Keratinocyte (primary cell): ENCODE results near the gene PEMT. TPM values are rescaled to one million over a fixed set of nuclear protein-coding genes. Genes with fewer than 3 reads are reported as not detected.

ENCODE experiments used
- DNase-seq: peaks from one replicate; pipeline ENCODE4 v3.0.0-alpha.2; 2011; ENCODE audit warnings: low read depth, missing footprints, low spot score
- FAIRE-seq: peaks from 2 replicates; lab custom pipeline; 2011; peaks lifted over from hg19 to GRCh38; lab: Jason Lieb, UNC
- H2AFZ ChIP-seq: 2 replicates; pipeline ENCODE4 v1.6.0; 2012; ENCODE audit warnings: low read length, control low read depth, inconsistent platforms; ENCODE audit not compliant: control insufficient read depth
- H3K27ac ChIP-seq: 2 replicates; pipeline ENCODE4 v1.5.1; 2011; ENCODE audit warnings: low read length; ENCODE audit not compliant: control insufficient read depth, insufficient read depth
- H3K27me3 ChIP-seq: 3 replicates; pipeline ENCODE4 v1.6.0; 2011; ENCODE audit warnings: low read length; ENCODE audit not compliant: control insufficient read depth, insufficient read depth; ENCODE audit errors: extremely low read depth
- H3K36me3 ChIP-seq, 2 experiments: 2 replicates in 1 of 2; 3 replicates in 1 of 2; pipeline ENCODE4 v1.5.1; 2011; ENCODE audit warnings: low read length in 2 of 2, mild to moderate bottlenecking in 1 of 2; ENCODE audit not compliant: control insufficient read depth in 2 of 2, insufficient read depth in 2 of 2; ENCODE audit errors: extremely low read depth in 1 of 2
- H3K4me1 ChIP-seq: 3 replicates; pipeline ENCODE4 v1.5.1; 2011; ENCODE audit warnings: low read length; ENCODE audit not compliant: control insufficient read depth, insufficient read depth; ENCODE audit errors: extremely low read depth
- H3K4me2 ChIP-seq: 3 replicates; pipeline ENCODE4 v1.6.0; 2011; ENCODE audit warnings: low read depth, low read length; ENCODE audit not compliant: control insufficient read depth, insufficient read depth; ENCODE audit errors: extremely low read depth
- H3K4me3 ChIP-seq, 3 experiments: fragments of 200-600 bp in 1 of 3; sonication (generic) in 1 of 3; 2 replicates in 2 of 3; 3 replicates in 1 of 3; pipeline ENCODE4 v1.5.1; 2011 to 2016; ENCODE audit warnings: low read length in 3 of 3, mild to moderate bottlenecking in 3 of 3, control low read depth in 2 of 3, inconsistent platforms in 1 of 3, low read depth in 1 of 3, mixed read lengths in 1 of 3, mixed run types in 1 of 3, moderate library complexity in 1 of 3; ENCODE audit not compliant: control insufficient read depth in 2 of 3, insufficient read depth in 2 of 3; ENCODE audit errors: extremely low read depth in 1 of 3
- H3K79me2 ChIP-seq: 2 replicates; pipeline ENCODE4 v1.6.0; 2012; ENCODE audit warnings: low read length; ENCODE audit not compliant: control insufficient read depth, insufficient read depth
- H3K9ac ChIP-seq: 3 replicates; pipeline ENCODE4 v1.6.0; 2011; ENCODE audit warnings: low read length; ENCODE audit not compliant: control insufficient read depth, insufficient read depth; ENCODE audit errors: extremely low read depth
- H3K9me1 ChIP-seq: 3 replicates; pipeline ENCODE4 v1.6.0; 2011; ENCODE audit warnings: low read length; ENCODE audit not compliant: control insufficient read depth, insufficient read depth; ENCODE audit errors: extremely low read depth
- H3K9me3 ChIP-seq: 2 replicates; pipeline ENCODE4 v1.5.1; 2012; ENCODE audit warnings: low read depth, low read length; ENCODE audit not compliant: control insufficient read depth
- H4K20me1 ChIP-seq: 3 replicates; pipeline ENCODE4 v1.6.0; 2011; ENCODE audit warnings: low read length; ENCODE audit not compliant: control insufficient read depth, insufficient read depth; ENCODE audit errors: extremely low read depth
- EZH2 ChIP-seq: IDR thresholded peaks from one replicate; pipeline ENCODE4 v1.6.1; 2012; ENCODE audit warnings: inconsistent platforms, mild to moderate bottlenecking, low read length, moderate library complexity
- dilution Hi-C: fragments of 300-500 bp; cut with MboI; formaldehyde crosslinking; loops from one replicate; pipeline ENCODE4 v1.7.0; 2020; ENCODE audit warnings: low sequenced_read_pairs; ENCODE audit not compliant: extremely low pct_ligation_motif_present
- polyA plus RNA-seq, 5 experiments: library from polyadenylated mRNA; depleted of rRNA in 3 of 5; stranded (reverse) in 3 of 5; stranded (forward) in 1 of 5; unstranded in 1 of 5; fragments of >200 nt; gene quantifications; 1 replicate in 1 of 5; 2 replicates in 3 of 5; 3 replicates in 1 of 5; pipeline versions ENCODE4 v1.2.1 to v1.2.3, GENCODE V29; 2011 to 2012; ENCODE audit warnings: missing spikeins in 2 of 5, low read depth in 1 of 5, low replicate concordance in 1 of 5
- TF ChIP-seq, protein P1 (sequence below), 3 experiments: IDR thresholded peaks in 1 of 3; conservative IDR thresholded peaks in 1 of 3; optimal IDR thresholded peaks in 1 of 3; 2 replicates in 2 of 3; 3 replicates in 1 of 3; pipeline versions ENCODE3 to v1.5.1; 2011; ENCODE audit warnings: low read length in 3 of 3, mild to moderate bottlenecking in 3 of 3, moderate library complexity in 2 of 3, control low read depth in 1 of 3, inconsistent platforms in 1 of 3; ENCODE audit not compliant: insufficient read depth in 2 of 3; ENCODE audit errors: extremely low read depth in 1 of 3

The PEMT gene
- polyA plus RNA-seq, 1 donor (not counting 4 experiments of a cell fraction or from before 2014, with no cell fraction given), result 17.7 TPM

DNA sequence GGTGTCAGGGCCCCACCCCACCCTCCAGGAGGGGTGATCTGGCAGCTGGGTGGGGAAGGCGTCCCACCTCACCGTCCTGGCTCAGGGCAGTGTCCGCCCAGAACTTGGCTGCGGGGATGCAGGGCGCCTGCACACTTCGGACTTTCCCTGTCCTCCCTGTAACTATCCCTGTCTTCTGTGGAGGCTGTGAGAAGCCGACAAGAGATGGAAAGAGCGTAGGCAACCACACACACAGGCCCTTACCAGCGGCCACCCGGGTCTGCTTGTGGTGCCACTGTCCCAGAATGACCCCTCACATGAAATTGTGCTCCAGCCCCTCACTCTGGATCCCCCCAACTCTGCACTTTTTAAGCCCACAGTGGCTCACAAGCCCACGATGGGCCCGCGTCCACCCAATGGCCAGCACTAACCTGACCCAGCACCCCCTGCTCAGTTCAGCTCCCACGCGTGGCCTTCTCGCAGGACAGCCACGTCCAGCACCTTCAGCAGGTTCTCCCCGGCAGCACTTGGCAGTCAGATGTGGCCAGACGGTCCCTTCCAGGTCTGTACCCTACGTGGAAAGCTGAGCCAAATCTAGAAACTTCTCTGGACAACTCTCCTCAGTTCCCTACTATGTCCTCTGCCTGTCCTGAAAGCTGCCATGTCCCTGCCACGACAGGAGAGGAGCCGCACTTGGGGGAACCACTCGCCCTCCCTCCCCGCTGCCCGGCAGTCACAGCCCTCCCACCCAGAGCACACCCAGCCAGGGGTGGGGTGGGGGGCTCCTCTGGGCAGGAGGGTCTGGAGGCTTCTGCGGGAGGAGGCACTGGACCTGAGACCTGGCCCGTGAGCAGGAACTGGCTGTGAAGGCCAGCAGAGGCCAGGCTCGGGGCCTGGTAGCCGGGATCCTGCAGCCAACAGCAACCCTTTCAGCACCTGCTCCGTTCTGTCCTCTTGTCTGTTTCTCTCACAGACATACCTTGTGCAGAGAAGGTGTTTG is 38.0 kb downstream of the PEMT start:
- H3K27ac ChIP-seq, result no peak overlapping the region
- H3K4me2 ChIP-seq, result no peak overlapping the region
- H3K36me3 ChIP-seq, result no peaks in the 10 kb centered on the region
- no peaks in the 10 kb centered on the region for H3K9me1 ChIP-seq
- H2AFZ ChIP-seq, result no peak overlapping the region
- TF ChIP-seq EZH2, result no peak
- TF ChIP-seq, protein P1, sequence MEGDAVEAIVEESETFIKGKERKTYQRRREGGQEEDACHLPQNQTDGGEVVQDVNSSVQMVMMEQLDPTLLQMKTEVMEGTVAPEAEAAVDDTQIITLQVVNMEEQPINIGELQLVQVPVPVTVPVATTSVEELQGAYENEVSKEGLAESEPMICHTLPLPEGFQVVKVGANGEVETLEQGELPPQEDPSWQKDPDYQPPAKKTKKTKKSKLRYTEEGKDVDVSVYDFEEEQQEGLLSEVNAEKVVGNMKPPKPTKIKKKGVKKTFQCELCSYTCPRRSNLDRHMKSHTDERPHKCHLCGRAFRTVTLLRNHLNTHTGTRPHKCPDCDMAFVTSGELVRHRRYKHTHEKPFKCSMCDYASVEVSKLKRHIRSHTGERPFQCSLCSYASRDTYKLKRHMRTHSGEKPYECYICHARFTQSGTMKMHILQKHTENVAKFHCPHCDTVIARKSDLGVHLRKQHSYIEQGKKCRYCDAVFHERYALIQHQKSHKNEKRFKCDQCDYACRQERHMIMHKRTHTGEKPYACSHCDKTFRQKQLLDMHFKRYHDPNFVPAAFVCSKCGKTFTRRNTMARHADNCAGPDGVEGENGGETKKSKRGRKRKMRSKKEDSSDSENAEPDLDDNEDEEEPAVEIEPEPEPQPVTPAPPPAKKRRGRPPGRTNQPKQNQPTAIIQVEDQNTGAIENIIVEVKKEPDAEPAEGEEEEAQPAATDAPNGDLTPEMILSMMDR (optimal IDR thresholded peaks at IDR 0.05 in 1 of 3, IDR thresholded peaks at IDR 0.05 in 1 of 3, conservative IDR thresholded peaks at IDR 0.05 in 1 of 3; ENCODE audit: extremely low read depth in 1 of 3, insufficient read depth in 2 of 3, low read length in 3 of 3), result no peak
- no peak overlapping the region for H3K9ac ChIP-seq
- dilution Hi-C loops, result no loop called here
- no peaks in the 10 kb centered on the region for H3K27me3 ChIP-seq
- no peaks in the 10 kb centered on the region for H3K79me2 ChIP-seq
- H4K20me1 ChIP-seq, result no peaks in the 10 kb centered on the region
- DNase-seq (no peak), FAIRE-seq (no peak)
- H3K9me3 ChIP-seq, result no peaks in the 10 kb centered on the region
- no peak overlapping the region for H3K4me3 ChIP-seq
- H3K4me1 ChIP-seq, result no peaks in the 10 kb centered on the region

DNA sequence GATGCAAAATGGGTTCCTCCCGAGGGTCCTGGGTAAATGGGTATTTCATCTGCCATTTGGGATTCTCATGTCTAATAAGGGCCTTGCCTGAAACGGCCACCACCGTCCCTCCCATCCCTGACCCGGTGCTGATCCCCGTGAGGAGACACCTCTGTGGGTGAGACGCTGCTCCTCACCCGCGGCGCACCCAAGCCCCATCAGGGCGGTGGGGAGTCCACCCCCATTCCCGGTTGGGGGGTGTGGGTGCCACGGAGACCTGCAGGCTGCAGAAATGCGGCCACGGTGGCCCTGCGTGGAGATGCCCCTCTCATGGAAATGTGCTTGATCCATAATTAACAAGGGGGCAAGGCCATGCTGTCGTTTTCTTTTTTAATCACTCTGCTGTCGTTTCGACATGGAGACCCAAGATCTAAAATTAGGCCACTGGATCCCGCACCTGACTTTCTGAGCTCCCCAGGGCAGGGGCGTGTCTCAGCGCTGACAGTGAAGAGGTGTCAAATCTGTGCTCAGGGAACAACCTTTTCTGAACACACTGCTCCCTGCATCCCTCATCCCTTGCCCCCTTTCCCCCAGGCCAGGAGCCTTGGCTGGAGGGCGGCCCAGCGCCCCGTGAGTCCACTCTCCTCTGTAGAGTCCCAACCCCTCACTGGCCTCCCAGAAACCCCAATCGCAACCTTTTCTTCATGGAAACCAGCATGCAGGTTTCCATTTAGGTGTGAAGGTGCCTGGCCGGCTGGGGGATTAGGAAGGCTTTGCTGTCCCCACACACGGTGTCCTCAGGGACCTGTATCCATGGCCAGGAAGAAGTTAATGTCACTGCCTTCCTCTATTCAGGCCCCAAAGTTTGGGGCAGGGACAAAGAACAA is 38.9 kb downstream of the PEMT start:
- no peak overlapping the region for H2AFZ ChIP-seq
- H3K27ac ChIP-seq, result no peak overlapping the region
- no peak for DNase-seq
- FAIRE-seq, result no peak
- no peaks in the 10 kb centered on the region for H3K36me3 ChIP-seq
- no peaks in the 10 kb centered on the region for H3K4me1 ChIP-seq
- no peaks in the 10 kb centered on the region for H4K20me1 ChIP-seq
- dilution Hi-C loops, result no loop called here
- H3K9me3 ChIP-seq, result no peaks in the 10 kb centered on the region
- no peak overlapping the region for H3K9ac ChIP-seq
- no peaks in the 10 kb centered on the region for H3K9me1 ChIP-seq
- no peak overlapping the region for H3K4me2 ChIP-seq
- H3K79me2 ChIP-seq, result no peaks in the 10 kb centered on the region
- TF ChIP-seq, protein P1 (optimal IDR thresholded peaks at IDR 0.05 in 1 of 3, IDR thresholded peaks at IDR 0.05 in 1 of 3, conservative IDR thresholded peaks at IDR 0.05 in 1 of 3; ENCODE audit: extremely low read depth in 1 of 3, insufficient read depth in 2 of 3, low read length in 3 of 3), result no peak
- TF ChIP-seq EZH2, result no peak
- no peak overlapping the region for H3K4me3 ChIP-seq
- H3K27me3 ChIP-seq, result no peaks in the 10 kb centered on the region
